ENCODE data around the gene SGK1.

Gene SGK1

GRCh38 chr6:134131530-134132139 is 186.3 kb downstream of the SGK1 start:
- DNase-seq: no peak
- in situ Hi-C loops (cut with HindIII; ENCODE audit: low pct_ligation_motif_present, low pct_unique_long_range_greater_than_20kb, low sequenced_read_pairs): no loop called here

GRCh38 chr6:134128146-134128545 is 189.8 kb downstream of the SGK1 start:
- no peak for DNase-seq
- in situ Hi-C loops (cut with HindIII; ENCODE audit: low pct_ligation_motif_present, low pct_unique_long_range_greater_than_20kb, low sequenced_read_pairs): no loop called here

DNA sequence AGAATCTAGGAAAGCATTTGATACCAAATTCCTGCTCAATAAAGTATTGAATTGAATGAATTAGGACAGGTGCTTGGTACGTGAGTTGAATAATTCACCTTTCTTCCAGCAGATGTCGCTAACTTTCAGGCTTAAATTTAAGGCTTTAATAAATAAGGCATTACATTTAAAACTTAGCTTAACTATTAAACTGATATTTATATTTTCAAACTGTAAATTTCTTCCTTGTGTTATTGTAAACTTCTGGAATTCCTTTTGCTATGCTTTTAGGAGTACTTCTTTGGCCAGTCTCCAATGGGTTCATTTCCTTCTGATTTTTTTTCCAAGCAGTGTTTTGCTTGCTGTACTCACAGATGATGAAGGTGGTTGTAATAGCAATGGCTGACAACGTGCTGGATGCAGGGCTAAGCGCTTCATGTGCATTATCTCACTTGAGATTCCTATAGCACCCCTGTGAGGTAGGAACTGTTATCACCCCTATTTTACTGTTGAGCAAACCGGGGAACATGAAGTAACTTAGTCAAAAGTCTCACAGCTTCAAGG is 194.2 kb downstream of the SGK1 start:
- peak; percentile 83 for DNase-seq
- in situ Hi-C loops (cut with HindIII; ENCODE audit: low pct_ligation_motif_present, low pct_unique_long_range_greater_than_20kb, low sequenced_read_pairs): no loop called here

DNA sequence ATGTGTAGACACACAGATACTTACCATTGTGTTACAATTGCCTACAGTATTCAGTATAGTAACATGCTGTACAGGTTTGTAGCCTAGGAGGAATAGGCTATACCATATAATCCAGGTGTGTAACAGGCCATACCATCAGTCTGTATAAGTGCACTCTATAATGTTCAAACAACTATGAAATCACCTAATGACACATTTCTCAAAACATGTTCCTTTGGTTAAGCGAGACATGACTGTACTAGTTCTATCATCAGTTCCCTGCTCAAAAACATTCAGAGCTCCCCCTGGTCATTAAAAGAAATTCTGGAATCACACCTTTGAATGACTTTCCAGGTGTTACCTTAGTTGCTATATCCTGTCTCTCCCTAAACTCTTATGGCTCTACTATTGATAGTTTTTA is 195.1 kb downstream of the SGK1 start:
- DNase-seq: no peak
- in situ Hi-C loops (cut with HindIII; ENCODE audit: low pct_ligation_motif_present, low pct_unique_long_range_greater_than_20kb, low sequenced_read_pairs): no loop called here

GRCh38 chr6:134119486-134119885 is 198.4 kb downstream of the SGK1 start:
- DNase-seq: no peak
- in situ Hi-C loops (cut with HindIII; ENCODE audit: low pct_ligation_motif_present, low pct_unique_long_range_greater_than_20kb, low sequenced_read_pairs): no loop called here

Data from ACHN (cell line).